ENCODE measurements around the gene CD68.
"Not testable (repeated sequence)": the region's sequence is repeated elsewhere in the genome, so short reads cannot be mapped to it uniquely, and the experiment has no call there.

The CD68 gene

GRCh38 chr17:7613769-7614424 lies 34.5 kb downstream of the CD68 start:
- DNase-seq, result no peak

GRCh38 chr17:7614425-7615264 lies 35.2 kb downstream of the CD68 start, which contains the start of gene FXR2:
FXR2 (minus strand) TSS chr17:7614897; CDS start chr17:7614532, 365 bp downstream.
- DNase-seq, result peak; percentile 98 to 100

GRCh38 chr17:7615265-7615747 lies 35.9 kb downstream of the CD68 start:
- no peak for DNase-seq

GRCh38 chr17:7618608-7619007 lies 39.2 kb downstream of the CD68 start:
- no peak for DNase-seq

- no peak for DNase-seq
Measured at GRCh38 chr17:7620835-7621234, 41.4 kb downstream of the CD68 start.

- DNase-seq, result no peak
Measured at GRCh38 chr17:7623661-7624060, 44.2 kb downstream of the CD68 start.

GRCh38 chr17:7625749-7626148 lies 46.3 kb downstream of the CD68 start:
- DNase-seq, result not testable (repeated sequence)

- DNase-seq, result no peak
Measured at GRCh38 chr17:7626307-7626706, 46.9 kb downstream of the CD68 start.

- DNase-seq, result no peak
Measured at GRCh38 chr17:7626956-7627249, 47.5 kb downstream of the CD68 start.

- DNase-seq, result peak; percentile 56 to 82
Measured at GRCh38 chr17:7627250-7628121, 48.0 kb downstream of the CD68 start, which contains the start of gene SAT2. SAT2 (minus strand) TSS chr17:7627821; CDS start chr17:7627635, 186 bp downstream.

- no peak for DNase-seq
Measured at GRCh38 chr17:7629939-7630571, 50.6 kb downstream of the CD68 start, which contains the start of gene SHBG. SHBG (plus strand) TSS chr17:7630135; CDS start chr17:7630173, 38 bp downstream.
